ENCODE data around the gene TEX264. TPM values are rescaled to one million over a fixed set of nuclear protein-coding genes. Genes with fewer than 3 reads are reported as not detected.

TEX264 gene
- total RNA-seq, 1 experiment from 2014 or later: 44.3 TPM

- TF ChIP-seq EZH2 (IDR thresholded peaks at IDR 0.05; ENCODE audit: low read depth): no peak
- TF ChIP-seq CTCF (conservative IDR thresholded peaks at IDR 0.05): no peak
- no peak overlapping the region for H3K4me3 ChIP-seq
These were observed 10.4 kb downstream of the TEX264 start for GRCh38 chr3:51681453-51681852.

GRCh38 chr3:51682079-51682478 lies 11.0 kb downstream of the TEX264 start:
- no peak overlapping the region for H3K27ac ChIP-seq
- H2AFZ ChIP-seq: no peak overlapping the region
- H3K36me3 ChIP-seq (ENCODE audit: low read depth): no peaks in the 10 kb centered on the region
- POLR2A ChIA-PET (ENCODE audit: unreplicated experiment): interaction anchor here (0.6 to 1.0 kb wide), 2 partner anchors 180 to 182 kb away, joined by 3 to 5 read pairs; partner anchors contain the start of gene DCAF1
- peaks cover 5% of the 10 kb centered on the region; the same call in 1 of the 2 replicates for H4K20me1 ChIP-seq (ENCODE audit: insufficient read depth)
- H3K9me3 ChIP-seq (ENCODE audit: insufficient read depth, low read depth): no peaks in the 10 kb centered on the region
- H3K4me3 ChIP-seq: no peak overlapping the region
- peak; percentile 67 to 69 for DNase-seq
- TF ChIP-seq CTCF (conservative IDR thresholded peaks at IDR 0.05) (peak; percentile 85), EZH2 (IDR thresholded peaks at IDR 0.05; ENCODE audit: low read depth) (no peak)
- no peaks in the 10 kb centered on the region for H3K27me3 ChIP-seq (ENCODE audit: insufficient read depth, low read depth)
- BruUV-seq (replicated peaks): no TSS peak
- no peaks in the 10 kb centered on the region for H3K79me2 ChIP-seq (ENCODE audit: low read depth)
- H3F3A ChIP-seq (ENCODE audit: insufficient read depth, low read depth): no peaks in the 10 kb centered on the region
- intact Hi-C loops (cut with micrococcal nuclease; ENCODE audit: unreplicated experiment): loop anchor here (1.0 to 5.0 kb wide), 4 partner anchors 45 to 1065 kb away; partner anchors contain the start of genes MAPKAPK3 and RBM15B
- no peaks in the 10 kb centered on the region for H3K9me2 ChIP-seq (ENCODE audit: insufficient read depth)
- CTCF ChIA-PET: interaction anchor here (0.5 to 2.3 kb wide), 9 partner anchors 10 to 1066 kb away, joined by 3 to 34 read pairs (median 4); partner anchors contain the start of gene DCAF1
- no peaks in the 10 kb centered on the region for H3K4me1 ChIP-seq (replicated peaks; ENCODE audit: insufficient read depth)
- no peak overlapping the region for H3K4me2 ChIP-seq

More at GRCh38 chr3:51681453-51681852, 10.4 kb downstream of the TEX264 start:
- no peaks in the 10 kb centered on the region for H3K9me2 ChIP-seq (ENCODE audit: insufficient read depth)
- no peak overlapping the region for H3K4me2 ChIP-seq
- H2AFZ ChIP-seq: no peak overlapping the region
- intact Hi-C loops (cut with micrococcal nuclease; ENCODE audit: unreplicated experiment): loop anchor here (5.0 kb wide), 1 partner anchor 44 kb away; no protein-coding TSS in a partner anchor
- peaks cover 5% of the 10 kb centered on the region; the same call in 1 of the 2 replicates for H4K20me1 ChIP-seq (ENCODE audit: insufficient read depth)
- no peaks in the 10 kb centered on the region for H3K9me3 ChIP-seq (ENCODE audit: insufficient read depth, low read depth)
- no peak overlapping the region for H3K27ac ChIP-seq
- H3K4me1 ChIP-seq (replicated peaks; ENCODE audit: insufficient read depth): no peaks in the 10 kb centered on the region
- peak in 1 of 2 experiments; percentile 34 for DNase-seq
- H3K79me2 ChIP-seq (ENCODE audit: low read depth): no peaks in the 10 kb centered on the region
- no peaks in the 10 kb centered on the region for H3F3A ChIP-seq (ENCODE audit: insufficient read depth, low read depth)
- no peaks in the 10 kb centered on the region for H3K36me3 ChIP-seq (ENCODE audit: low read depth)
- no peaks in the 10 kb centered on the region for H3K27me3 ChIP-seq (ENCODE audit: insufficient read depth, low read depth)
- no TSS peak for BruUV-seq (replicated peaks)
- CTCF ChIA-PET: interaction anchor here (0.5 to 2.3 kb wide), 5 partner anchors 12 to 1065 kb away, joined by 3 to 34 read pairs (median 14); partner anchors contain the start of gene DCAF1
- POLR2A ChIA-PET (ENCODE audit: unreplicated experiment): interaction anchor here (0.5 to 1.0 kb wide), 2 partner anchors 10 to 182 kb away, joined by 5 to 14 read pairs; partner anchors contain the start of gene DCAF1

- CTCF ChIA-PET: interaction anchor here (0.6 to 2.3 kb wide), 8 partner anchors 10 to 1066 kb away, joined by 3 to 34 read pairs (median 4); partner anchors contain the start of gene DCAF1
- no TSS peak for BruUV-seq (replicated peaks)
- no peaks in the 10 kb centered on the region for H3K4me1 ChIP-seq (replicated peaks; ENCODE audit: insufficient read depth)
These were observed 11.5 kb downstream of the TEX264 start for GRCh38 chr3:51682526-51682925.

More at GRCh38 chr3:51682526-51682925, 11.5 kb downstream of the TEX264 start:
- Histone ChIP-seq H2AFZ (no peak overlapping the region), H3K9me2 (ENCODE audit: insufficient read depth) (no peaks in the 10 kb centered on the region), H3F3A (ENCODE audit: insufficient read depth, low read depth) (no peaks in the 10 kb centered on the region), H3K79me2 (ENCODE audit: low read depth) (no peaks in the 10 kb centered on the region), H3K4me2 (no peak overlapping the region), H3K27ac (no peak overlapping the region), H3K4me3 (no peak overlapping the region), H3K9me3 (ENCODE audit: insufficient read depth, low read depth) (no peaks in the 10 kb centered on the region), H3K27me3 (ENCODE audit: insufficient read depth, low read depth) (no peaks in the 10 kb centered on the region), H4K20me1 (ENCODE audit: insufficient read depth) (peaks cover 5% of the 10 kb centered on the region; the same call in 1 of the 2 replicates), H3K36me3 (ENCODE audit: low read depth) (no peaks in the 10 kb centered on the region)
- intact Hi-C loops (cut with micrococcal nuclease; ENCODE audit: unreplicated experiment): loop anchor here (1.0 to 5.0 kb wide), 4 partner anchors 45 to 1066 kb away; partner anchors contain the start of genes MAPKAPK3 and RBM15B
- TF ChIP-seq EZH2 (IDR thresholded peaks at IDR 0.05; ENCODE audit: low read depth) (no peak), CTCF (conservative IDR thresholded peaks at IDR 0.05) (no peak)
- DNase-seq: no peak
- POLR2A ChIA-PET (ENCODE audit: unreplicated experiment): interaction anchor here (0.6 to 1.0 kb wide), 2 partner anchors 180 to 183 kb away, joined by 3 to 5 read pairs; partner anchors contain the start of gene DCAF1

Measured in PC-9 (cell line).